Parathyroid adenoma (tissue), 2 donors: ENCODE measurements around the gene CRACDL.

Source experiments
- H2AFZ ChIP-seq: fragments of 300-600 bp; sonication (generic); one replicate; pipeline ENCODE4 v1.7.0; 2017; ENCODE audit warnings: antibody characterized with exemption, mild to moderate bottlenecking
- H3K27ac ChIP-seq: fragments of 300-600 bp; sonication (generic); one replicate; pipeline ENCODE4 v1.7.0; 2017
- H3K27me3 ChIP-seq: fragments of 300-600 bp; sonication (generic); one replicate; pipeline ENCODE4 v1.7.0; 2017; ENCODE audit warnings: low read length; ENCODE audit not compliant: control insufficient read depth, insufficient read depth
- H3K36me3 ChIP-seq: fragments of 300-600 bp; sonication (generic); one replicate; pipeline ENCODE4 v1.7.0; 2017; ENCODE audit warnings: low read length; ENCODE audit not compliant: control insufficient read depth, insufficient read depth
- H3K4me1 ChIP-seq: fragments of 300-600 bp; sonication (generic); one replicate; pipeline ENCODE4 v1.7.0; 2017; ENCODE audit warnings: control low read depth
- H3K4me2 ChIP-seq: fragments of 300-600 bp; sonication (generic); one replicate; pipeline ENCODE4 v1.7.0; 2017; ENCODE audit warnings: low read length
- H3K4me3 ChIP-seq: fragments of 300-600 bp; sonication (generic); one replicate; pipeline ENCODE4 v1.7.0; 2017; ENCODE audit warnings: low read depth, low read length
- H3K79me2 ChIP-seq: fragments of 300-600 bp; sonication (generic); one replicate; pipeline ENCODE4 v1.7.0; 2017; ENCODE audit warnings: control low read depth
- H3K9ac ChIP-seq: fragments of 300-600 bp; sonication (generic); one replicate; pipeline ENCODE4 v1.7.0; 2017; ENCODE audit warnings: mild to moderate bottlenecking
- H3K9me3 ChIP-seq: fragments of 300-600 bp; sonication (generic); one replicate; pipeline ENCODE4 v1.7.0; 2017; ENCODE audit warnings: low read length; ENCODE audit not compliant: control insufficient read depth
- TF ChIP-seq, protein P1 (sequence below): fragments of 300-600 bp; sonication (generic); IDR thresholded peaks from one replicate; pipeline ENCODE4 v1.7.0; 2017; ENCODE audit warnings: antibody characterized with exemption, mild to moderate bottlenecking
- donor health status: primary hyperparathyroidism.

The CRACDL gene

DNA sequence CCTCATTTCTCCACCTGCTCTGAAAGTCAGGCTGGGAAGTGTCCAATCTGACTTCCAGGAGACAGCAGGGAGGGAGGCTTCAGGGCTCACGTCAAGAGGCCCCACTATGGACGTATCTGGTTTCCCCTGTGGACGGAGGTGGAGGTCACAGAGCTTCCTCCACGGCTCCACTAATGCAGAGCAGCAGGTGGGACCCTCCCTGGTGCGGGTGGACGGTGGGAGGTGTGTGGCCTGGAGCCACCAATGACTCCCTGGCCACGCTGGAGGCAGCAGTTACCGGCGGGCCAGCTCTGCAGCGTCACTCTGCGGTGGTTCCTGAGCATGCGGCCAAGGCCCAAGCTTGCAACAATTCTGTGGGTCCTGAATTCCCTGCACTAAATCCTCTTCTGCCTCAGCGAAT, 9.0 kb downstream of the CRACDL start:
- H2AFZ ChIP-seq, result no peak overlapping the region
- no peaks in the 10 kb centered on the region for H3K4me1 ChIP-seq
- H3K9me3 ChIP-seq, result no peaks in the 10 kb centered on the region
- no peak overlapping the region for H3K4me3 ChIP-seq
- H3K4me2 ChIP-seq, result no peak overlapping the region
- no peaks in the 10 kb centered on the region for H3K36me3 ChIP-seq
- H3K79me2 ChIP-seq, result no peaks in the 10 kb centered on the region
- no peak overlapping the region for H3K9ac ChIP-seq
- TF ChIP-seq, protein P1, sequence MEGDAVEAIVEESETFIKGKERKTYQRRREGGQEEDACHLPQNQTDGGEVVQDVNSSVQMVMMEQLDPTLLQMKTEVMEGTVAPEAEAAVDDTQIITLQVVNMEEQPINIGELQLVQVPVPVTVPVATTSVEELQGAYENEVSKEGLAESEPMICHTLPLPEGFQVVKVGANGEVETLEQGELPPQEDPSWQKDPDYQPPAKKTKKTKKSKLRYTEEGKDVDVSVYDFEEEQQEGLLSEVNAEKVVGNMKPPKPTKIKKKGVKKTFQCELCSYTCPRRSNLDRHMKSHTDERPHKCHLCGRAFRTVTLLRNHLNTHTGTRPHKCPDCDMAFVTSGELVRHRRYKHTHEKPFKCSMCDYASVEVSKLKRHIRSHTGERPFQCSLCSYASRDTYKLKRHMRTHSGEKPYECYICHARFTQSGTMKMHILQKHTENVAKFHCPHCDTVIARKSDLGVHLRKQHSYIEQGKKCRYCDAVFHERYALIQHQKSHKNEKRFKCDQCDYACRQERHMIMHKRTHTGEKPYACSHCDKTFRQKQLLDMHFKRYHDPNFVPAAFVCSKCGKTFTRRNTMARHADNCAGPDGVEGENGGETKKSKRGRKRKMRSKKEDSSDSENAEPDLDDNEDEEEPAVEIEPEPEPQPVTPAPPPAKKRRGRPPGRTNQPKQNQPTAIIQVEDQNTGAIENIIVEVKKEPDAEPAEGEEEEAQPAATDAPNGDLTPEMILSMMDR, result no peak
- H3K27ac ChIP-seq, result no peak overlapping the region
- H3K27me3 ChIP-seq, result no peaks in the 10 kb centered on the region

DNA sequence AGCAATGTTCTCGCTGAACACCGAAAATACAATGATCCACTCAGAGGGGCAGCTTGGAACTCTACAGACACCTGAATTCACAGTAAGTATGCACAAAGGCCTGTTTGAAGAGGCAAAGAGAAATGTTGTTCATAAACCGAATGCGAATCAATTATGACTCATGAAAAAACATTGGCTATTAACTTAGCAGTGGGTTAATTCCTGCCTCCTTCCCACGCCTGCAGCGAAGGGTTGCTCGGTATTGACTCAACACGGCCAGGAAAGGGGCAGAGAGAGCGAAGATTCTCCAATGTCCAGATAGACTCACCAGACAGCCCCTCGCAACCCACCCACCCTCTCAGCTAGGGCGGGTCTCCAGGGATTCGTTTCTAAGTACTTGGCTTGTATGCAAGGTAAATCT, 9.4 kb downstream of the CRACDL start:
- H3K27ac ChIP-seq, result no peak overlapping the region
- no peak overlapping the region for H3K4me2 ChIP-seq
- H3K4me3 ChIP-seq, result no peak overlapping the region
- no peaks in the 10 kb centered on the region for H3K79me2 ChIP-seq
- TF ChIP-seq, protein P1, result no peak
- no peaks in the 10 kb centered on the region for H3K36me3 ChIP-seq
- H2AFZ ChIP-seq, result no peak overlapping the region
- H3K9me3 ChIP-seq, result no peaks in the 10 kb centered on the region
- H3K27me3 ChIP-seq, result no peaks in the 10 kb centered on the region
- H3K4me1 ChIP-seq, result no peaks in the 10 kb centered on the region
- no peak overlapping the region for H3K9ac ChIP-seq

DNA sequence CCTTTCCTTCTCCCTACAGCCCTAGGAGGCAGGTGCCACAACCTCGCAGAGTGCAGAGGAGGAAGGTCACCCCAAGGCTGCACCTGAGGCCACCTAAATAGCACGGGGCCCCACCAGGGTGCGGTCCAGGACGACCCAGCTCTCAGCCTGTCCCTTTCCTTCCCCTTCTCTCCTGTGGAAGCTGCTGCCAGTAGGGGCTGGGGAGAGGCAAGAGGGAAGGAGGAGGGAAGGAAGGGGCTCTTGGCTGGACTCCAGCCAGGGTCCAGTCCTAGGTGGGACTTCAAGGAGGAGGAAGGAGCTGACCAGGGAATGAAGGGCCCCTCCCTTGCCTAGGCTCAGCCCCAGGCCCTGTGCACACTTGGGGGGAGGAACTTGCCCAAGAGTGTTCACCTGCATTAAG, 11.1 kb downstream of the CRACDL start:
- Histone ChIP-seq H3K36me3 (no peaks in the 10 kb centered on the region), H3K4me2 (no peak overlapping the region), H3K79me2 (no peaks in the 10 kb centered on the region), H3K4me3 (no peak overlapping the region), H2AFZ (no peak overlapping the region), H3K9ac (no peak overlapping the region), H3K9me3 (no peaks in the 10 kb centered on the region), H3K27me3 (no peaks in the 10 kb centered on the region), H3K4me1 (no peaks in the 10 kb centered on the region), H3K27ac (no peak overlapping the region)
- TF ChIP-seq, protein P1, result no peak

DNA sequence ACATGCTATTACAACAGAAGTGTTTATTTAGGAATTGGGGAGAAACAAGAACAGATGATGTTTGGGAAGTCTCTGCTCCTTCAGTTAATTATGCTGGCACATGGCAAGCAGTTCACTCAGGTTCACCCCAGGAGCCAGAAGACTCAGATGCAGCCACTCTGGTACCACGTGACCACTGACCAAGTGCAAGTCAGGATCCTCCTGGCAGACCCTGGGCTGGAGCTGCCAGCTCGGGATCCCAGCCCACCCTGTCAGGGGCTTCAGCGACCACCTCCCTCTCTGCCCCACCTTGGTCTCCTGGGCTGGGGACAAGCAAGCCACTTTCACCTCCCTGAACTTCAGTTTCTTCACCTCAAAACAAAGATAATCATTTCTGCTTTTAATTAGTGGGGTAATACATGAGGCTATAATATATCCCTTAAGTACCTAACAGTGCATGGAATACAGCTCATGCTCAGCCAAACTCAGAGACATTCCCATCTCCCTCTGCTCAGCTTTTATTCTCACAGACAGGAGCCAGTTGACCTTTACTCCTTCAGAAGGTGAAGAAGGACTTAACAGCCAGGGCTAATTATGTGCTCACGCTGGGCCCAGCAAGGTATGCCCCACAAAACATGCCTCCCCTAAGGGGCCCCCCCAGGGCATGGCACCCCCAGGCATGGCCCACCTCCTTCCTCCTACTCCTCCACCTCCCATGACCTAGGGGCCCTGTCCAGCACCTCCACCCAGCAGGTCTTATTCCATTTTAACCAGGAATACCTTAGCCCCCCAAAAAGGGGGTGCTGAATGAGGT, 11.8 kb downstream of the CRACDL start:
- no peak overlapping the region for H3K9ac ChIP-seq
- TF ChIP-seq, protein P1, result no peak
- H2AFZ ChIP-seq, result no peak overlapping the region
- no peaks in the 10 kb centered on the region for H3K9me3 ChIP-seq
- H3K79me2 ChIP-seq, result no peaks in the 10 kb centered on the region
- no peak overlapping the region for H3K27ac ChIP-seq
- no peaks in the 10 kb centered on the region for H3K4me1 ChIP-seq
- H3K27me3 ChIP-seq, result no peaks in the 10 kb centered on the region
- no peak overlapping the region for H3K4me3 ChIP-seq
- H3K36me3 ChIP-seq, result no peaks in the 10 kb centered on the region
- no peak overlapping the region for H3K4me2 ChIP-seq
